Adrenal gland (tissue), 12 donors: ENCODE measurements around the gene NRXN3. TPM values are rescaled to one million over a fixed set of nuclear protein-coding genes. Genes with fewer than 3 reads are reported as not detected.
A peak's percentile ranks its signal among the peaks of the same experiment; 100 is the strongest.

ENCODE experiments used
- DNase-seq, 7 donors: peaks; one replicate each; pipeline ENCODE4 v3.0.0-alpha.2; 2019 to 2020
- H3K27ac ChIP-seq, 5 donors: fragments of 200-600 bp; sonication (generic) in 4 of 5; 1 replicate in 3 of 5; 2 replicates in 2 of 5; pipeline versions ENCODE4 v1.5.1 to v1.8.0; 2016 to 2020; ENCODE audit warnings: mild to moderate bottlenecking in 1 of 5
- H3K27me3 ChIP-seq: fragments of 200-600 bp; 2 replicates; pipeline ENCODE4 v1.8.0; 2021
- H3K36me3 ChIP-seq, 2 donors: fragments of 200-600 bp; replicated peaks in 1 of 2; 1 replicate in 1 of 2; 2 replicates in 1 of 2; pipeline versions ENCODE4 v1.5.1 to v1.8.0; 2018 to 2022
- H3K4me1 ChIP-seq, 2 donors: fragments of 200-600 bp; replicated peaks in 1 of 2; 1 replicate in 1 of 2; 2 replicates in 1 of 2; pipeline versions ENCODE4 v1.5.1 to v1.8.0; 2018 to 2021
- H3K4me3 ChIP-seq, 4 donors: fragments of 200-600 bp; sonication (generic) in 3 of 4; one replicate each; pipeline ENCODE4 v1.5.1; 2016 to 2018
- H3K9me3 ChIP-seq, 3 donors: fragments of 200-600 bp; sonication (generic) in 1 of 3; replicated peaks in 1 of 3; 1 replicate in 2 of 3; 2 replicates in 1 of 3; pipeline versions ENCODE4 v1.5.1 to v1.8.0; 2016 to 2021
- POLR2A ChIP-seq, 2 donors: fragments of 450-650 bp; IDR thresholded peaks; one replicate each; pipeline ENCODE4 v1.6.1; 2017; ENCODE audit warnings: antibody characterized with exemption in 2 of 2, mild to moderate bottlenecking in 2 of 2, moderate library complexity in 1 of 2
- WGBS, 4 donors: extraction: QIAGEN DNeasy Blood & Tissue Kit in 2 of 4; methylation state at CpG; one replicate each; pipeline versions ENCODE4 v1.1.5 to v1.1.7; 2013 to 2017; 5-methylcytosine and 5-hydroxymethylcytosine counted together
- intact Hi-C, 2 donors: fragments of 100-400 bp; cut with DNase I; formaldehyde crosslinking; loops; one replicate each; pipeline versions ENCODE4 v1.14.1 to v1.15.0; 2022 to 2023
- polyA plus RNA-seq, 3 donors: library from polyadenylated mRNA; stranded (reverse); fragments of 200-250 nt in 2 of 3; fragments of 350-450 nt in 1 of 3; fragmentation: Illumina TruSeq in 1 of 3; extraction: RNeasy Lipid Tissue Mini Kit (QIAGEN cat#74804) in 1 of 3; gene quantifications; one replicate each; pipeline ENCODE4 v1.2.3, GENCODE V29; 2013 to 2014
- total RNA-seq, 9 donors: library from RNA; depleted of rRNA in 4 of 9; stranded (reverse); fragments of >200 nt in 4 of 9; fragments of 120-200 nt in 1 of 9; fragmentation: NEBNext Ultra II Directional in 1 of 9; extraction: Animal tissue kit (Norgen Biotek cat#: 25700) in 1 of 9; gene quantifications; one replicate each; pipeline versions ENCODE4 v1.1.0 to v1.2.4, GENCODE V29; 2013 to 2023
- TF ChIP-seq, protein P1 (sequence below), 6 experiments: fragments of 450-650 bp in 4 of 6; fragments of 200-600 bp in 2 of 6; sonication (generic) in 1 of 6; IDR thresholded peaks; 1 replicate in 5 of 6; 2 replicates in 1 of 6; pipeline versions ENCODE4 v1.5.1 to v1.8.0; 2016 to 2021; ENCODE audit warnings: antibody characterized with exemption in 6 of 6, mild to moderate bottlenecking in 2 of 6, moderate library complexity in 1 of 6
- donor health status: healthy with polysubstance abuse.
- donor health status: Bipolar disorder and iron deficiency.
- donor health status: DM: yes; HTN: yes; CAD: no.
- donor health status: DM: no; HTN: no; CAD: no.
- donor health status: DM: no; HTN: no; CAD: no.
- donor health status: DM: yes; HTN: yes; CAD: no.

Gene NRXN3
- total and polyA plus RNA-seq, 12 donors: 0.09 to 8.5 (median 1.6) TPM

DNA sequence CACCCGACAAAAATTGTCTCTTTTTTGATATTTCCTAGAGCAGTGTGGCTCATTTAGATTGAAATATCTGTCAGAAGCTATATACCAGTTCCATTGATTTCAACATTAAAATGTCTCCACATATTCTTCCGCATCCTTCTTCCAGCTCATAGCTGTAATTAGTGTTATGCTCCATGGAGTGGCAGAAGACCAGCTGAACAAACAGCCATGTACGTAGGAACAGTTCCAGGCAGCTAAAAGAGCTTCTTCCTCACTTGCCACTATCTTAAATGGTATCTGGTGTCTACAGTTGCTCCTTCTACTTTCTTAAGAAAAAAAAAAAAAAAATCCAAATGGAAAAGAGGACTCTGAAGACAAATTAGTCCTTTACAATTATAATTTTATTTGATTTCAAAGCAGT is 1193.1 kb downstream of the NRXN3 start:
- Histone ChIP-seq H3K9me3 (no peaks in the 10 kb centered on the region), H3K4me1 (no peaks in the 10 kb centered on the region), H3K4me3 (no peak overlapping the region), H3K27ac (no peak overlapping the region), H3K36me3 (no peaks in the 10 kb centered on the region), H3K27me3 (no peaks in the 10 kb centered on the region)
- DNase-seq: no peak
- 77 to 91% (median 80%) methylated on average over 3 of the region's 3 CpGs for WGBS, 4 donors
- intact Hi-C loops: no loop called here
- TF ChIP-seq POLR2A (IDR thresholded peaks at IDR 0.05): no peak
- TF ChIP-seq, protein P1, sequence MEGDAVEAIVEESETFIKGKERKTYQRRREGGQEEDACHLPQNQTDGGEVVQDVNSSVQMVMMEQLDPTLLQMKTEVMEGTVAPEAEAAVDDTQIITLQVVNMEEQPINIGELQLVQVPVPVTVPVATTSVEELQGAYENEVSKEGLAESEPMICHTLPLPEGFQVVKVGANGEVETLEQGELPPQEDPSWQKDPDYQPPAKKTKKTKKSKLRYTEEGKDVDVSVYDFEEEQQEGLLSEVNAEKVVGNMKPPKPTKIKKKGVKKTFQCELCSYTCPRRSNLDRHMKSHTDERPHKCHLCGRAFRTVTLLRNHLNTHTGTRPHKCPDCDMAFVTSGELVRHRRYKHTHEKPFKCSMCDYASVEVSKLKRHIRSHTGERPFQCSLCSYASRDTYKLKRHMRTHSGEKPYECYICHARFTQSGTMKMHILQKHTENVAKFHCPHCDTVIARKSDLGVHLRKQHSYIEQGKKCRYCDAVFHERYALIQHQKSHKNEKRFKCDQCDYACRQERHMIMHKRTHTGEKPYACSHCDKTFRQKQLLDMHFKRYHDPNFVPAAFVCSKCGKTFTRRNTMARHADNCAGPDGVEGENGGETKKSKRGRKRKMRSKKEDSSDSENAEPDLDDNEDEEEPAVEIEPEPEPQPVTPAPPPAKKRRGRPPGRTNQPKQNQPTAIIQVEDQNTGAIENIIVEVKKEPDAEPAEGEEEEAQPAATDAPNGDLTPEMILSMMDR (IDR thresholded peaks at IDR 0.05): no peak

DNA sequence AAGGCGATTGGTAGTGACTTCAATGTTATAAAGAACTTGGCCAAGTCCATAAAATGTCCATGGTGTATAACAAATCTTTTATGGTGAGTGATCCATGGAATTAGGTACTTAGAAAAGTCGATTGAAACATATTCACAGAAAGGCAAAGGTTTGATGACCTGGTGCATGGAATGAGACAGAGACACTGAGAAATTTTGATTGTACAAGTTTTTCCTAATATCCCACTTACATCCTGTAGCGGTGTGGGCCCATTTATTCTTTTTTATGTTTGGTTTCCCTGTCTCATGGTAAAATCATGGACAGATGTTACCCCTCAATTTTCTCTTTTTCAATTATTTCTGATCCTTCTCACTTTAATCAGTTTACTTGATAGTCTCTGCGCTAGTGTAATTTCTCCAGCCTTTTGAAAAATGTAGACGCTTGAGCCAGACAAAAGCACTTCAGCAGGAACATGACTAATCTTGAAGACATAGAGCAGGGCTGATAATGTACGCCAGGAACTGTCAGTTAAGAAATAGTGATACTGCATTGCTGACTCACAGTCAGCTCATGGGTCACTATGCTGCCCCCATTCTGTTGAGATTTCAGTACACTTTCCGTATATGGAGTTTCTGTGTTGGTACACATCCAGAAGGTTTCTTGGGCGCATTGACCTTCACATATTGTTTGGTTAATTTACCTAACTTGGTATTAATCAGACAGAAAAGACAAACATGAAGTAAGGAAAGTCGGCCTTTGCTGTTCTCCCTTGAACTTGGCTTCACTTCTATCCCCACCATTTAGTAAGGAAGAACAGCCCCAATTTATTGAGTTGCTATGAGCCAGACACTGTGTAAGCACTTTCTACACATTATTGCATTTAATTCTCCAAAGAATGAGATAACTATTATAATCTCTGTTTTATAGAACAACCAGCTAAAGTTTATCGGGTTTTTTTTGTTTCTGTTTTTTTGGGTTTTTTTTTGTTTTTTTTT is 1199.5 kb downstream of the NRXN3 start:
- no peak for TF ChIP-seq POLR2A (IDR thresholded peaks at IDR 0.05)
- TF ChIP-seq, protein P1 (IDR thresholded peaks at IDR 0.05): no peak
- H3K4me3 ChIP-seq: no peak overlapping the region
- H3K27ac ChIP-seq: no peak overlapping the region
- no peaks in the 10 kb centered on the region for H3K27me3 ChIP-seq
- no peaks in the 10 kb centered on the region for H3K36me3 ChIP-seq
- WGBS, 4 donors: 50 to 60% (median 54%) methylated on average over 10 of the region's 10 CpGs
- no peaks in the 10 kb centered on the region for H3K9me3 ChIP-seq
- no peaks in the 10 kb centered on the region for H3K4me1 ChIP-seq
- intact Hi-C loops: no loop called here
- peak in 4 of 7 donors; percentile 11 to 24 (median 18) for DNase-seq

DNA sequence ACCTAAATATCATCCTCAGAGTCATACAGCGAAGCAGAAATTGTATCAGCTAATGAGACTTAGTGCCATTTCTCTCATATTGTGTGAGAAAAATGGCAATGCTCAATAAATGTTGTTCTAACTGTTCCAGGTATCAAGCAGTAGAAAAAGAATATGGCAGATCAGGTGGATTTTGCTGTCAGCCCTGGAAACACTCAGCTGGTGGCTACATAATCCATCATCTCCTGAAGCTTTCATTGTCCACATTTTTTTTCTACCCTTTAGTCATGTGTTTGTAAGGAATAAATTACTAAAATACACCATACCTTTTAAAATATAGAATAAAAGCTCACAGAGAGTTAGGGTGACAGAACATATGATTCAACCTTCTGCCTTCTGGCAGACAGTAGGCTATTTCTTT is 1200.8 kb downstream of the NRXN3 start:
- no peaks in the 10 kb centered on the region for H3K36me3 ChIP-seq
- H3K4me3 ChIP-seq: no peak overlapping the region
- DNase-seq: no peak
- no peaks in the 10 kb centered on the region for H3K9me3 ChIP-seq
- intact Hi-C loops: no loop called here
- 75 to 96% (median 86%) methylated on average over 1 of the region's 1 CpG for WGBS, 4 donors
- no peaks in the 10 kb centered on the region for H3K4me1 ChIP-seq
- no peak overlapping the region for H3K27ac ChIP-seq
- TF ChIP-seq, protein P1 (IDR thresholded peaks at IDR 0.05): no peak
- TF ChIP-seq POLR2A (IDR thresholded peaks at IDR 0.05): no peak
- H3K27me3 ChIP-seq: no peaks in the 10 kb centered on the region

DNA sequence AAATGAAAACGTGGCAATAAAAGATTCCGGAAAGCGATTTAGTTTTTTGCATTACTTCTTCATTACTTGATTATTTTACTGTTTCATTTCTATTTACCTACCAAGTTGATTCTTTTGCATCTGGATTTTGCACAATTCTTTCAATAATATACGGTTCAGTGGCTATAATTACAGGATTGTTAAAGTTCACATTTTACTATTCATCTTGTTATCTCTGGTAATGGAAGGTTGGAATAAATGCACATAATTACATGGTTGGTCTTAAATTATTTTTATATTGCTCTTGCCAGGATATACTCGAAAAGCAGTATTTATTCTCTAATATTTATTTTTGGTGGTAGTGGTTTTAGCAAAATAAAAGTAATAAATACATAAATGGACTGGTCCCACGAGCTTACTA is 1203.3 kb downstream of the NRXN3 start:
- intact Hi-C loops: no loop called here
- 71 to 72% (median 71%) methylated on average over 6 of the region's 6 CpGs for WGBS, 4 donors
- TF ChIP-seq POLR2A (IDR thresholded peaks at IDR 0.05): no peak
- TF ChIP-seq, protein P1 (IDR thresholded peaks at IDR 0.05): no peak

More for the DNA sequence above, 1203.3 kb downstream of the NRXN3 start:
- no peak for DNase-seq
- H3K27ac ChIP-seq: no peak overlapping the region
- no peaks in the 10 kb centered on the region for H3K4me1 ChIP-seq
- no peaks in the 10 kb centered on the region for H3K9me3 ChIP-seq
- H3K36me3 ChIP-seq: no peaks in the 10 kb centered on the region
- H3K27me3 ChIP-seq: no peaks in the 10 kb centered on the region
- no peak overlapping the region for H3K4me3 ChIP-seq
